ACHN (cell line): ENCODE data around the gene PRRC2B.

Source experiments
- DNase-seq: peaks from one replicate; pipeline ENCODE4 v3.0.0-alpha.2; 2015
- in situ Hi-C: cut with HindIII; loops from 2 replicates; pipeline ENCODE4 v1.10.0; 2017; ENCODE audit warnings: low sequenced_read_pairs, low pct_ligation_motif_present, low pct_unique_long_range_greater_than_20kb

Gene PRRC2B

DNA sequence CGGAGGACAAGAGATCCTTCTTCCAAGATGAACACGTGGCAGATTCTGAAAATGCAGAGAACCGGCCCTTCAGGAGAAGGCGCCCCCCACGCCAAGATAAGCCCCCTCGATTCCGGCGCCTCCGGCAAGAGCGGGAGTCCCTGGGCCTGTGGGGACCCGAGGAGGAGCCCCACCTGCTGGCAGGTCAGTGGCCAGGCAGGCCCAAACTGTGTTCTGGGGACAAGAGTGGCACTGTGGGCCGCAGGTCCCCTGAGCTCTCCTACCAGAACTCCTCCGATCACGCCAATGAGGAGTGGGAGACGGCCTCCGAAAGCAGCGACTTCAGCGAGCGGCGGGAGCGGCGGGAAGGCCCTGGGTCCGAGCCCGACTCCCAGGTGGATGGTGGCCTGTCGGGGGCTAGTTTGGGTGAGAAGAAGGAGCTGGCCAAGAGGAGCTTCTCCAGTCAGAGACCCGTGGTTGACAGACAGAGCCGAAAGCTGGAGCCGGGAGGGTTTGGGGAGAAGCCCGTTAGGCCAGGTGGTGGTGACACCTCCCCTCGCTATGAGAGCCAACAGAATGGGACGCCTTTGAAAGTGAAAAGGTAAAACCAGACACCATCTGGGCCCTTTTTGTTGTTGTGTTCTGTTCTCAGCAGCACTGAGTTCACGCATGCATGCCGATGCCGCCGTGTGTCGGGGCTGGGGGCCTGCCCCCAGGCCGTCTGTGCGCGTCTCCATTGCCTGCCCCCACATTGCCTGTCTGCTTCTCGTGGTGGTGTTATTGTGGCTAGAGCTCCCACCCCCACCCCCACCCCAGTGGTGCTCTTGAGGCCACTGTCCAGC is 82.3 kb downstream of the PRRC2B start:
- in situ Hi-C loops, result no loop called here
- no peak for DNase-seq

DNA sequence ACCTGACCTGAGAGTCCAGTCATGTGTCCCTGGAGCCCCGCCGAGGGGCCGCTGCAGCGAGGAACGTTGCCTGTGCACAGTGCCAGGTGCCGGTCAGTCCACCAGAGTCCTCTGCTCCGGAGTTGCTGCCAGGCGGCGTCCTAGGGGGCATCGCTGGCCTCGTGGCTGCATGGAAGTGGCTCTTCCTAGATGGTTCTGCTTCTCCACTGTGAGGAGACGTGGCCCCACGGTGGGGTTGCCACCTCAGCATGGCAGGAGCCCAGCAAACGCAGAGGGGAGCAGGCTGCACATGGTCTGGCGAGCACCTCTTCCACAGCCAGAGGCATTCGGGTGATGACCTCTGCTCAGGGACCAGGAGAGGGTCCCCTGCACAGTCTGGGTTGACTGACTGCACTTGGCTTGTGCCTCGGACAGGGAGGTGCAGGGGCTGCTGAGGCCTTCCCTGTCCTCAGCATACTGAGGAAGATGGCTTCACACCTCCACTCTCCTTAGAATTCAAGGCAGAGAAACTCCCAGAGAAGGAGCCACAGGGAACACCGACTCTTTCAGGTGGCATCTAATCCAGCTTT is 83.0 kb downstream of the PRRC2B start:
- in situ Hi-C loops, result no loop called here
- DNase-seq, result no peak

DNA sequence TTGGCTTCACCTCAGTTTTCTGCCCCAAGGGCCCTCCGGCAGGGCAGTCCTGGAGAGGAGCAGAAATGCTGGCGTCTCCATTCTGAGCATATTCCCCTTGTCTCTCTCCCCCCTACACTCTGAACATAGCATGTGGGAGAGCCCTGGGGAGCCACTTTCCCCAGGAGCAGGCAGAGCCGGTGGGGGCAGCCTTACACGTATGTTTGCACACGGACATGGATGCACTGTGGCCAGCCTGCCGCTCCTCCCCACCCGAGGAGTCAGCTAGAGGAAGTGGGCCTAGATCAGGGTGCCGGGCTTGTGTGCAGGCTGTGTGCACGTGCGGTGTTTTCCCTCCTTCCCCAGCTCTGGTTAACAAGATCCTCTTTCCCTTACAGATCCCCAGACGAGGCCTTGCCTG is 83.5 kb downstream of the PRRC2B start:
- in situ Hi-C loops, result no loop called here
- no peak for DNase-seq

GRCh38 chr9:131477816-131478419 is 84.0 kb downstream of the PRRC2B start:
- no peak for DNase-seq
- in situ Hi-C loops, result no loop called here

DNA sequence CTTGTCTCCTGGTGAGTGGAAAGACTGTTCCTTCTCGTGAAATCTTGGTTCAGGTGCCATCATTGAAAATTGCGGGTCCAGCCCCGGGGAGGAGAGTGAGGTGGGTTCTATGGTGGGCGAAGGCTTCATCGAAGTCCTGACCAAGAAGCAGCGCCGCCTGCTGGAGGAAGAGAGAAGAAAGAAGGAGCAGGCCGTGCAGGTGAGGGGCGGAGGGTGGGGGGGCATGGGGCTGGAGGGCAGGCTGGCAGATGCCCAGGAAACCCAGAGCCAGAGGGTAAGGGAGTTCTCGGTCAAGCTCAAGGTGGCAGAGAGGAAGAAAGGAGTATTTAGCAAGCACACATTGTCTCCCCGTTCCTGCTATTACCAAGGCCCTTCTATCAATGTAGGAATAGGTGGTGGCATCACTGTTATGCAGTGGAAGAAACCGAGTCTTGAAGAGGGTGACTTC is 84.6 kb downstream of the PRRC2B start:
- in situ Hi-C loops, result no loop called here
- DNase-seq, result peak; percentile 35

GRCh38 chr9:131478911-131479310 is 85.0 kb downstream of the PRRC2B start:
- DNase-seq, result no peak
- in situ Hi-C loops, result no loop called here

DNA sequence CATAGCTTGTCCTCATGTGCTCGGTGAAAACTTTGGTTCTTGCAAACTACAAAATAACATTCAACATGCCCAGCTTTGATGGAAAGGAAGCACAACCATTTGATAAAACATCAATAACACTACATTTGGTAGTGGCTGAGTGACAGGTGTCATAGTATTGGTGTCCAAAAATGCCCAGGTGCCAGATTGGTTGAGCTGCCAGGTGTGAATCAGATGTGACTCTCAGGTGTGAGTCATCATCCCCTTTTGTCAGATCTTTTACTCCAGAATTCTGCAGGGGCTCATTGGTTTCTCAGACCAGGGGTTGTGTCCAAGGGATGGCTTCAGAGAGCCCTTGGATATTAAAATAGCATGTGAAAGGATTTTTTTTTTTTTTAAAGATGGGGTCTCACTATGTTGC is 86.4 kb downstream of the PRRC2B start:
- DNase-seq, result no peak
- in situ Hi-C loops, result no loop called here

GRCh38 chr9:131481441-131482342 is 87.8 kb downstream of the PRRC2B start:
- DNase-seq, result no peak
- in situ Hi-C loops, result no loop called here

DNA sequence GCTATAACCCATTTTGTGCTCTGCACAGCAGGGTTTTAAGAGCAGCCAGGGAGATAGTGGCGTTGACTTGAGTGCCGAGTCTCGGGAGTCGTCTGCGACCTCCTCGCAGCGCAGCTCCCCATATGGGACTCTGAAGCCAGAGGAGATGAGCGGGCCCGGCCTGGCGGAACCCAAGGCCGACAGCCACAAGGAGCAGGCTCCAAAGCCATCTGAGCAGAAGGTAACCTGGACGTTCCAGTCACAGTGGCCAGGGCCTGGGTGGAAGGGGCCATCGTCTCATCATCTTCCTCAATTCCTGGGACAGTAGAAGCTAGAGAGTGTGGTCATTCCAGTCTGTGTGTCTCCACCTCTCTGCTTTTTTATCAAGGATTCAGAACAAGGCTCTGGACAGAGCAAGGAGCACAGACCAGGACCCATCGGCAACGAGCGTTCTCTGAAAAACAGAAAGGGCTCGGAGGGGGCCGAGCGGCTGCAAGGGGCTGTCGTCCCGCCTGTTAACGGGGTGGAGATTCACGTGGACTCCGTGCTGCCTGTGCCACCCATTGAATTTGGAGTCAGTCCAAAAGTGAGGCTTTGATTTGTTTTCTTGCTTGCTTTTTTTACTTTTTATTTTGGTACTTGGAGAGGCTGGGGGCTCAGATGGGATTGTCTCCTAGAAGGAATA is 88.6 kb downstream of the PRRC2B start:
- in situ Hi-C loops, result no loop called here
- DNase-seq, result no peak

GRCh38 chr9:131483319-131484050 is 89.6 kb downstream of the PRRC2B start:
- no peak for DNase-seq
- in situ Hi-C loops, result no loop called here

GRCh38 chr9:131484051-131484445 is 90.2 kb downstream of the PRRC2B start:
- no peak for DNase-seq
- in situ Hi-C loops, result no loop called here

DNA sequence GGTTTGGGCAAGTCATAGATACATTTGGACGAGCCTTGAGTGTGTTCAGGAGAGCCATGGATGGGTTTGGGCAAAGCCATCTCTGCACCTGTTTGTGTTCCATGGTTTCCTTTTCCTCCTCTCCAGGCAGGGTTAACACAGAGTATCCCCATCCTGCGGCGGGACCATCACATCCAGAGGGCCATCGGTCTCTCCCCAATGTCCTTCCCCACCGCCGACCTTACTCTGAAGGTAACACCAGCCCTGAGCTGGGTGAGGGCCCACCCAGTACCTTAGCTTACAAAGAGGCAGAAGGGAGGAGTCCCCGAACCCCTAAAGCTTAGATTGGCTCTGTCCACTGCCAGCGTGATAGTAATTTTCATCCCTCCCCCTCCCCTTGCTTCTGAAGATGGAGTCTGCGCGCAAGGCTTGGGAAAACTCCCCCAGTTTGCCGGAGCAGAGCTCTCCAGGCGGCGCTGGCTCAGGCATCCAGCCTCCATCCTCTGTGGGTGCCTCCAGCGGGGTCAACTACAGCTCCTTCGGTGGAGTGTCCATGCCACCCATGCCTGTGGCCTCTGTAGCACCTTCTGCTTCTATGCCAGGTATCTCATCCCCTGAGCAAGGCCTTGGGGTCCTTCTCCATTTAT is 90.8 kb downstream of the PRRC2B start:
- no peak for DNase-seq
- in situ Hi-C loops, result no loop called here

DNA sequence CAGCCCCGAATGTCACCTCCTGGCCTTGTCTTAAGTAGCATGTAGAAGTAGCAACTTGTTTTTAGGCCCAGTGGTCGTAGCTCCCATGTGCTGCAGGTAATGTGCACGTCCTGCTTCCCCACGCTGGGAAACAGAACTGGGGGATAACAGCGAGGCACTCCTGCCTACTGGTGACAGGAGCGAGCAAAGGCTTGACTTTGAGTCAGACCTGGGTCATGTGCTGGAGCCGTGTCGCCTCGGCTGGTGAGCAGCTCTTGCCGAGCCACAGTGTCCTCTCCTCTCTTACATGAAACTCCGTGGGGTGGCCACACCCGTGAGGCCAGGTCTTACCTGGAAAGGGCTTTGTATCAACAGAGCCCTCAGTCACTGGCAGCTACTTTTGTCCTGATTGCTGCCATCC is 91.3 kb downstream of the PRRC2B start:
- in situ Hi-C loops, result no loop called here
- DNase-seq, result no peak

- in situ Hi-C loops, result no loop called here
Measured at GRCh38 chr9:131485728-131486422, 92.0 kb downstream of the PRRC2B start.

GRCh38 chr9:131487001-131487400 is 93.1 kb downstream of the PRRC2B start:
- in situ Hi-C loops, result no loop called here
- DNase-seq, result no peak

More at GRCh38 chr9:131485728-131486422, 92.0 kb downstream of the PRRC2B start:
- no peak for DNase-seq

DNA sequence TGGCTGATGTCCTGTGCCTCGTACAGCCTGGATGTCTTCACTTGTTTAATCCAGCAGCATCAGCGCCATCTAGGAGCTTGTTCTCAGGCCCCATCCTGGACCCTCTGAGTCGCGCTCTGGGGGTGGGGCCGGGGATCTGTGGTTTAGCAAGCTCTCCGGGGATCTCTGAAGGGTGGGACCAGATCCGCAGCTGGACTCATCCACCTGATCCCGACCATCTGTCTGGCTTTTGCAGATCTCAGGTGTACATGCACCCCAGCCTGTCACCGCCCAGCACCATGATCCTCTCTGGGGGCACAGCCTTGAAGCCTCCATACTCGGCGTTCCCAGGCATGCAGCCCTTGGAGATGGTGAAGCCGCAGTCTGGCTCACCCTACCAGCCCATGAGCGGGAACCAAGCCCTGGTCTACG is 93.7 kb downstream of the PRRC2B start:
- DNase-seq, result no peak
- in situ Hi-C loops, result no loop called here

- DNase-seq, result no peak
Measured at GRCh38 chr9:131490514-131490913, 96.6 kb downstream of the PRRC2B start.

More at GRCh38 chr9:131490514-131490913, 96.6 kb downstream of the PRRC2B start:
- in situ Hi-C loops, result no loop called here
